Spinal cord (tissue), 10 donors: ENCODE results near the gene CRIM1. TPM values are rescaled to one million over a fixed set of nuclear protein-coding genes. Genes with fewer than 3 reads are reported as not detected.
A peak's percentile ranks its signal among the peaks of the same experiment; 100 is the strongest.

Experiments
- DNase-seq, 6 donors: peaks; one replicate each; pipeline versions ENCODE4 v3.0.0 to v3.0.0-alpha.2; 2013 to 2015; ENCODE audit warnings: low spot score in 6 of 6, low read depth in 4 of 6
- H3K27ac ChIP-seq: one replicate; pipeline ENCODE4 v1.5.1; 2013; ENCODE audit warnings: low read depth, low read length, control low read depth
- H3K27me3 ChIP-seq: one replicate; pipeline ENCODE4 v1.6.1; 2013; ENCODE audit warnings: low read length; ENCODE audit not compliant: control insufficient read depth, insufficient read depth
- H3K36me3 ChIP-seq: one replicate; pipeline ENCODE4 v1.6.1; 2013; ENCODE audit warnings: low read length; ENCODE audit not compliant: control insufficient read depth, insufficient read depth
- H3K4me1 ChIP-seq: one replicate; pipeline ENCODE4 v1.6.1; 2013; ENCODE audit warnings: low read length; ENCODE audit not compliant: control insufficient read depth, insufficient read depth
- H3K4me3 ChIP-seq: one replicate; pipeline ENCODE4 v1.5.1; 2013; ENCODE audit warnings: low read depth, low read length, control low read depth
- H3K9me3 ChIP-seq: one replicate; pipeline ENCODE4 v1.6.1; 2013; ENCODE audit warnings: low read length; ENCODE audit not compliant: control insufficient read depth, insufficient read depth
- WGBS: methylation state at CpG from one replicate; pipeline ENCODE4 v1.1.5; 2013; ENCODE audit warnings: missing lambda C conversion rate; ENCODE audit not compliant: insufficient coverage; 5-methylcytosine and 5-hydroxymethylcytosine counted together
- polyA plus RNA-seq, 2 donors: library from polyadenylated mRNA; unstranded; fragments of 120-200 nt; gene quantifications; one replicate each; pipeline ENCODE4 v1.2.1, GENCODE V29; 2013; ENCODE audit not compliant: insufficient read length in 2 of 2
- total RNA-seq, 2 donors: library from RNA; depleted of rRNA in 1 of 2; stranded (reverse); fragments of 120-200 nt in 1 of 2; fragments of >200 nt in 1 of 2; gene quantifications; one replicate each; pipeline versions ENCODE4 v1.2.3 to v1.2.4, GENCODE V29; 2013 to 2014
- donor health status: healthy.

CRIM1 gene
- total and polyA plus RNA-seq, 4 donors = 35.9 to 63.5 (median 49.3) TPM

DNA sequence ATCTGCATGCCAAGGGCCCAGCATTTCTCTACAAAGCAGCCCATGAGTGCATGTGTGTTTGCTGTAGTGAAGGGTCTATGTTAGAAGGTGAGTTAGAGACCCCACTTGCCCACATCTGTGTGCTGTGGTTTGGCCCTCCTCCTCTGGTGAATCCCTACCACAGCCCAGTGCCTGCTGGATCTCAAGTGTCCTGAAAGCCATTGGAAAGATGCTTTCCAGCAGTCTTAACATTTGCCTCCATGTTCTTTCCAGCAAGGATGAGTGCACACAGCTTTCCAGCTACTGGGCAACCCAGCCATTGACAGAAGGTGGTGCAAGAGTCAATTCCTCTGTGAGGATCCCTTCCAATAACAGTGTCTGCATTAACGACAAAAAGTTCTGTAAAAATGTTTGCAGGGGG, 13.6 kb downstream of the CRIM1 start:
- Histone ChIP-seq H3K4me3 (no peak overlapping the region), H3K36me3 (no peaks in the 10 kb centered on the region), H3K27ac (no peak overlapping the region), H3K27me3 (no peaks in the 10 kb centered on the region), H3K9me3 (no peaks in the 10 kb centered on the region), H3K4me1 (no peaks in the 10 kb centered on the region)
- DNase-seq = no peak
- no CpG with 5 or more reads among the region's 1 CpG for WGBS

- H3K36me3 ChIP-seq = no peaks in the 10 kb centered on the region
- no peak overlapping the region for H3K4me3 ChIP-seq
- H3K27ac ChIP-seq = no peak overlapping the region
- no peaks in the 10 kb centered on the region for H3K9me3 ChIP-seq
- WGBS = 50% methylated on average over 1 of the region's 4 CpGs
- H3K4me1 ChIP-seq = no peaks in the 10 kb centered on the region
- no peak for DNase-seq
- no peaks in the 10 kb centered on the region for H3K27me3 ChIP-seq
Observed at GRCh38 chr2:36369716-36370115, 14.1 kb downstream of the CRIM1 start.

- H3K27ac ChIP-seq = no peak overlapping the region
- no peak for DNase-seq
- H3K4me3 ChIP-seq = no peak overlapping the region
- no peaks in the 10 kb centered on the region for H3K4me1 ChIP-seq
- H3K9me3 ChIP-seq = no peaks in the 10 kb centered on the region
- H3K36me3 ChIP-seq = no peaks in the 10 kb centered on the region
- H3K27me3 ChIP-seq = no peaks in the 10 kb centered on the region
Observed at GRCh38 chr2:36370281-36370680, 14.7 kb downstream of the CRIM1 start.

GRCh38 chr2:36371070-36371874, 15.7 kb downstream of the CRIM1 start:
- H3K4me1 ChIP-seq = no peaks in the 10 kb centered on the region
- H3K36me3 ChIP-seq = no peaks in the 10 kb centered on the region
- no peak overlapping the region for H3K4me3 ChIP-seq
- no peaks in the 10 kb centered on the region for H3K9me3 ChIP-seq
- WGBS = 71% methylated on average over 6 of the region's 9 CpGs
- H3K27ac ChIP-seq = no peak overlapping the region
- DNase-seq = no peak
- H3K27me3 ChIP-seq = no peaks in the 10 kb centered on the region

DNA sequence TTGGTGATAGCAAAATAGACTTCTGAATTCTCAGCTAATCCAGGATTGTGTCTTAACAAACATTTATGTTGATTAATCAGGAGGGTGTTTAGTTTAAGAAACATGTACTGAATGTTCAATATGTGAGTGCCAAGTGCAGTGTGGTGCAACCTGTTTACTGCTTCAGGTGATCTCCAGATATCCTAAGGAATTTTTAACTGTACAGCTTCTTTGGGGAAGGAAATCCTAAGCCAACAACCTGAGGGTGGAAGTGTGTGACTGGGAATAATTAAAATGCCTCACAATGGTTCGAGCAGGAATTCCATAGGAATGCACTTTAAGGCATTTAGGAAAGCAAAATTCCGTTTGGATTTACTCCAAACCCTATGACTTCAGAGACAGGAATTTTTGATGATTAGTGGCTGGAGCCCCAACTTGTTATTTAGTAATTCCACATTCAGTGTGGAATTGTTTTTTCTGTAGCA, 16.4 kb downstream of the CRIM1 start:
- Histone ChIP-seq H3K36me3 (no peaks in the 10 kb centered on the region), H3K4me3 (no peak overlapping the region), H3K4me1 (peaks cover 2% of the 10 kb centered on the region), H3K27me3 (no peaks in the 10 kb centered on the region), H3K9me3 (no peaks in the 10 kb centered on the region), H3K27ac (no peak overlapping the region)
- DNase-seq = no peak
- WGBS = no CpG with 5 or more reads among the region's 2 CpGs

DNA sequence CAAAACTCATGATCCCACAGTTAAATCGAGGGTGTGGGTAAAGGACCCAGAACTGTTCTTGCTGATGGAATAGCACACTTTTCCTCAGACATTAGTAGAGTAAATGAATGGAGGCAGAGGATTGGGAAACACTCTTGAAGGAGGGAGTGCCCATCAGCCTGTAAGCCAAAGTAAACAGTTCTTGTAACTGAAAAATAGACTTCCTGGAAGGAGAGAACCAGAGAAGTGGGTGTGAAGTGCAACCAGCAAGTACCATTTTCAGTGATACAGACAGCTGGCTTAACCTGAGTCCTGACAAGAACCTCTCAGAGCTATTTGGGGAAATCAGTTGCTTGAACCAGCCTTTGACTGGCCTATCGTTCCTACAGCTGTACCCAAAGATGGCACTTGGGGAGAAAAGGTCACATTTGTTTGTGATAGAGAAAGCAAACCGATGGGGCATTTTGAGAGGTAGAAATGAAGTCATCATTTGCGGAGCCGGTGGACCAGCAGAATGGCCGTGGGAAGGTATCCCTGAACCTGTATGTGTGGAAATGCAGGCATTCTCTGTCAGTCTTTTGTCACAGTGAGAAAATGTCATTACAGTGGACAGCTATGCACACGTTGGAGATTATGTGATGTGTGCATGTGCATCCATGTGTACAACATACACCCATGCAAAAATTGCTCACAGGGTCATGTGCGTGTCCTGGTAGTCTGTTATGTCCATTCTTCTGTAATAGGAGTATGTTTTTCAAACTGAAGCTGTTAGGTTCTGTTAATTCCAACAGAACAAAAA, 17.8 kb downstream of the CRIM1 start:
- Histone ChIP-seq H3K27me3 (no peaks in the 10 kb centered on the region), H3K27ac (no peak overlapping the region), H3K4me3 (no peak overlapping the region), H3K9me3 (no peaks in the 10 kb centered on the region), H3K36me3 (no peaks in the 10 kb centered on the region), H3K4me1 (peaks cover 3% of the 10 kb centered on the region)
- no peak for DNase-seq
- WGBS = 96% methylated on average over 6 of the region's 8 CpGs

GRCh38 chr2:36374585-36374984, 19.0 kb downstream of the CRIM1 start:
- WGBS = no CpG with 5 or more reads among the region's 3 CpGs
- no peak overlapping the region for H3K27ac ChIP-seq
- H3K36me3 ChIP-seq = no peaks in the 10 kb centered on the region
- H3K4me3 ChIP-seq = no peak overlapping the region
- peaks cover 3% of the 10 kb centered on the region for H3K4me1 ChIP-seq
- no peaks in the 10 kb centered on the region for H3K27me3 ChIP-seq
- no peak for DNase-seq
- H3K9me3 ChIP-seq = no peaks in the 10 kb centered on the region

GRCh38 chr2:36376319-36376765, 20.8 kb downstream of the CRIM1 start:
- Histone ChIP-seq H3K36me3 (peaks cover 6% of the 10 kb centered on the region), H3K27ac (no peak overlapping the region), H3K27me3 (no peaks in the 10 kb centered on the region), H3K9me3 (no peaks in the 10 kb centered on the region), H3K4me3 (no peak overlapping the region), H3K4me1 (peaks cover 8% of the 10 kb centered on the region)
- peak in 3 of 6 donors; percentile 47 to 88 (median 88) for DNase-seq
- 17% methylated on average over 7 of the region's 8 CpGs for WGBS

DNA sequence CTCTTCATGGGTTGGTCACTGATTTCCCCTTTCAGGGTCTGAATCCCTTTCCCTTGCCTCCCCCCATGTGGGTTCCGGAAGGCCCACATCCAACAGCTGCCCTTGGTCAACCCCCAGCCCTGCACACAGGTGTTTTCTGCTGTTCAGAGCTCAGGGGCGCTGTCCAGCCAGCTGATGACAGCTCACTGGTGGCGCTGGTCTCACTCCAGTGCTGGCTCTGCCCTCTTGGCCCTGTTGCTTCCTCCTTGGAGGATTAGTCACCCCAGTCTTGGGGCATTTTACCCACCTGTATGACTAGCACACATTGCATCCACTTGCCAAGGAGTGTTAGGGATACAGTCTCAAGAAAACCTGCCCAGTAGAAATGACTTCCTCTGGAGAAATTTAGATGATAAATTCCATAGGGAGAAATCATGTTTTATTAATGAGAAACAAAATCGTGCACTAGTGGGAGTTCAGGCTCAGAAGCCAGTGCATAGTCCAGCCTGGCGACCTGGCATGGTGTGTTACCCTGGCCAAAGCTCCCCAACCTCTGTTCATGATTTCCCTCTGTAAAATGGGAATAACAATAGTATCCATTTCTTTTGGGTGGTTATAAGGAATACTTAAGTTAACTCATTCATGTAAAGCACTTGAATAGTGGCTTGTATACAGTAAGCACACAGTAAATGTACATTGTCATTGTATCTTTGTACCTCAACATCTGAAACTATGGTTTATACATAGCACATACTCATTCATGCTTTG, 21.6 kb downstream of the CRIM1 start:
- no peak overlapping the region for H3K27ac ChIP-seq
- H3K4me3 ChIP-seq = no peak overlapping the region
- H3K9me3 ChIP-seq = no peaks in the 10 kb centered on the region
- peaks cover 8% of the 10 kb centered on the region for H3K4me1 ChIP-seq
- H3K36me3 ChIP-seq = peaks cover 6% of the 10 kb centered on the region
- 82% methylated on average over 4 of the region's 5 CpGs for WGBS
- DNase-seq = no peak
- no peaks in the 10 kb centered on the region for H3K27me3 ChIP-seq
